ENCODE data around the gene FGF8.

FGF8 gene

GRCh38 chr10:101807158-101807557 lies 31.2 kb upstream of the FGF8 start:
- Histone ChIP-seq H3K27ac (ENCODE audit: low read depth, low read length) (no peak overlapping the region), H3K9me3 (ENCODE audit: control insufficient read depth, insufficient read depth, low read length) (no peaks in the 10 kb centered on the region), H3K79me2 (ENCODE audit: control insufficient read depth, low read length) (peaks cover 50% of the 10 kb centered on the region), H4K20me1 (ENCODE audit: control insufficient read depth, insufficient read depth, low read depth, low read length) (peaks cover under 1% of the 10 kb centered on the region; the same call in 1 of the 2 replicates), H3K4me2 (ENCODE audit: low read length) (no peak overlapping the region), H3K27me3 (ENCODE audit: control insufficient read depth, low read length) (no peaks in the 10 kb centered on the region), H3K4me1 (ENCODE audit: control insufficient read depth, low read length) (no peaks in the 10 kb centered on the region), H3K36me3 (ENCODE audit: control insufficient read depth, low read length) (peaks cover 85% of the 10 kb centered on the region), H3K9me2 (replicated peaks; ENCODE audit: control insufficient read depth, low read length) (no peaks in the 10 kb centered on the region), H3F3A (ENCODE audit: control insufficient read depth, insufficient read depth) (peaks cover 8% of the 10 kb centered on the region), H3K4me3 (ENCODE audit: low read length) (no peak overlapping the region)
- TF ChIP-seq CTCF (IDR thresholded peaks at IDR 0.05; ENCODE audit: low read depth, low read length, poor library complexity, severe bottlenecking) (no peak), EZH2phosphoT487 (IDR thresholded peaks at IDR 0.05; ENCODE audit: borderline replicate concordance, low read length) (no peak)

DNA sequence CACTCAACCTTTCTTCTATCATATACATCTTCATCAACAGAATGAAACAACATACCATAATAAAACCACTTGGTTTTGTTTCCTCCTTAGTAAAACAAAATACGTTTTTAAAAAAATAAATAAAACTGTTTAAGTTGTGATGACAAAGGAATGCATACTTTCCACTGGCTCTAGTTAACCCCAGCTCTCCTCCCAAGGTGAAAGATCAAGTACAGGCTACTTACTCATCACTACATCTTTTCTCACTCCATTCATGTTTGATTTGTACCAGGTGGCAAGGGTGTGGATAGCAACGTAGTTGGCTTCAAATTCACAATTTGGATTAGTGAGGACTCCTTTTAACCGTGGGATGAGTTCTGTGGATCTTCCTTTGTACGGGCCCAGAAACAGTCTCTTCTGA lies 27.6 kb upstream of the FGF8 start:
- Histone ChIP-seq H3K27ac (ENCODE audit: low read depth, low read length) (no peak overlapping the region), H4K20me1 (ENCODE audit: control insufficient read depth, insufficient read depth, low read depth, low read length) (no peaks in the 10 kb centered on the region), H3K36me3 (ENCODE audit: control insufficient read depth, low read length) (peaks cover 88% of the 10 kb centered on the region), H3K4me1 (ENCODE audit: control insufficient read depth, low read length) (no peaks in the 10 kb centered on the region), H3K9me3 (ENCODE audit: control insufficient read depth, insufficient read depth, low read length) (no peaks in the 10 kb centered on the region), H3K79me2 (ENCODE audit: control insufficient read depth, low read length) (peaks cover 41% of the 10 kb centered on the region), H3F3A (ENCODE audit: control insufficient read depth, insufficient read depth) (peaks cover 8% of the 10 kb centered on the region), H3K4me2 (ENCODE audit: low read length) (no peak overlapping the region), H3K4me3 (ENCODE audit: low read length) (no peak overlapping the region), H3K9me2 (replicated peaks; ENCODE audit: control insufficient read depth, low read length) (no peaks in the 10 kb centered on the region), H3K27me3 (ENCODE audit: control insufficient read depth, low read length) (no peaks in the 10 kb centered on the region)
- TF ChIP-seq EZH2phosphoT487 (IDR thresholded peaks at IDR 0.05; ENCODE audit: borderline replicate concordance, low read length), result no peak

DNA sequence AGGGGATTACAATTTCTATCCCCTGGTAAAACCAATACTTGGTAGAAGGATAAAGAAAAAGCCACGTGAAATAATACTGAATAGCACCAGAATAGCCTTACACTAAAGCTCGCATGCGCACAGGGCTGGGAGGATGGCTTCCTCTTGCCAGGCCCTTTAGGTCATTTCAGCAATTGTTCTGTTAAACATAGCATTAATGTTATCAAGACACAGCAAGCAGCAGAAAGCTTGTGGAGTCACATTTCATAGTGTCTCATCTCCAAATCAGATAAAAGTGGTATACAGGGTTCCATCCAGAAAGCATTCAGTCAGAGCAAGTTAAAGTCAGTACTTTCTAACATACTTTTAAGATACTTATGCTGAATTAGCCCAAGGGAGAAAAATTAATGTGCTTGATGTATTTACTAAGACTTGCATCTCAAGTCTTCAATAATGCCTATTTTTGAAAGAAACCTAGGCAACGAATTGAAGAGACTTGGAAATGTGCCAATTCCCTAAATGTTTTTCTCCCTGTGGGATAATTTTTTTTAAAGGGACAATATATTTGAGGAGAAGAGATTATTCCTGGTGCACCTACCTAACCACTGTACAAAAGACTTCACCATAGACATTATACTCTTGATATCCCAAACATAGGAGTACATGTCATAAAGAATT lies 21.6 kb upstream of the FGF8 start:
- Histone ChIP-seq H3K4me1 (ENCODE audit: control insufficient read depth, low read length) (no peaks in the 10 kb centered on the region), H3K36me3 (ENCODE audit: control insufficient read depth, low read length) (peaks cover 94% of the 10 kb centered on the region), H3K4me2 (ENCODE audit: low read length) (no peak overlapping the region), H3F3A (ENCODE audit: control insufficient read depth, insufficient read depth) (peaks cover 4% of the 10 kb centered on the region; the same call in 1 of the 2 replicates), H3K9me3 (ENCODE audit: control insufficient read depth, insufficient read depth, low read length) (no peaks in the 10 kb centered on the region), H3K27ac (ENCODE audit: low read depth, low read length) (no peak overlapping the region), H4K20me1 (ENCODE audit: control insufficient read depth, insufficient read depth, low read depth, low read length) (peaks cover 3% of the 10 kb centered on the region; the same call in 1 of the 2 replicates), H3K79me2 (ENCODE audit: control insufficient read depth, low read length) (peaks cover 43% of the 10 kb centered on the region), H3K9me2 (replicated peaks; ENCODE audit: control insufficient read depth, low read length) (no peaks in the 10 kb centered on the region), H3K4me3 (ENCODE audit: low read length) (no peak overlapping the region), H3K27me3 (ENCODE audit: control insufficient read depth, low read length) (no peaks in the 10 kb centered on the region)
- no peak for TF ChIP-seq CTCF (IDR thresholded peaks at IDR 0.05; ENCODE audit: low read depth, low read length, poor library complexity, severe bottlenecking)
- no peak for TF ChIP-seq EZH2phosphoT487 (IDR thresholded peaks at IDR 0.05; ENCODE audit: borderline replicate concordance, low read length)

DNA sequence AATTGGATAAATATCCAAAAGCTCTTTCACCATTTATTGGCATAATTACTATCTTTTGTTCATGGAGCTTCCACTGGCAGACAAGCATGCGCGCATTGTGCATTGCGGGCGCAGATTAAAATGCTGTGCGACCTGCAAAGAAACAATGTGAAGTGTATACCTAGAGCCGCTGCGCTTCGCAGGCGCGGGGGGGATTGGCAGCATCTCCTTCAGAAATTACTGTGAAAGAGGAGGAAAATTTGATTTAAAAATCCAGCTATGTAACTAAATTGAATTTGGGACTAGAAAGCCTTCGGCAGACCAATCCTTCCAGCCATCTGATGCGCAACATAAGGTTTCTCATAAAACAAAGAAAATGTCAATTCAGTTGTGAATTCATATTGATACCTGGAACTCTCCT lies 17.6 kb upstream of the FGF8 start:
- no peaks in the 10 kb centered on the region for H3K9me2 ChIP-seq (replicated peaks; ENCODE audit: control insufficient read depth, low read length)
- H4K20me1 ChIP-seq (ENCODE audit: control insufficient read depth, insufficient read depth, low read depth, low read length), result peaks cover 3% of the 10 kb centered on the region; the same call in 1 of the 2 replicates
- H3K36me3 ChIP-seq (ENCODE audit: control insufficient read depth, low read length), result peaks cover 81% of the 10 kb centered on the region
- no peaks in the 10 kb centered on the region for H3K4me1 ChIP-seq (ENCODE audit: control insufficient read depth, low read length)
- H3K27ac ChIP-seq (ENCODE audit: low read depth, low read length), result no peak overlapping the region
- H3K4me3 ChIP-seq (ENCODE audit: low read length), result no peak overlapping the region
- H3K27me3 ChIP-seq (ENCODE audit: control insufficient read depth, low read length), result no peaks in the 10 kb centered on the region
- H3F3A ChIP-seq (ENCODE audit: control insufficient read depth, insufficient read depth), result peaks cover 4% of the 10 kb centered on the region
- TF ChIP-seq EZH2phosphoT487 (IDR thresholded peaks at IDR 0.05; ENCODE audit: borderline replicate concordance, low read length) (no peak), CTCF (IDR thresholded peaks at IDR 0.05; ENCODE audit: low read depth, low read length, poor library complexity, severe bottlenecking) (no peak)
- H3K79me2 ChIP-seq (ENCODE audit: control insufficient read depth, low read length), result peaks cover 20% of the 10 kb centered on the region
- no peak overlapping the region for H3K4me2 ChIP-seq (ENCODE audit: low read length)
- no peaks in the 10 kb centered on the region for H3K9me3 ChIP-seq (ENCODE audit: control insufficient read depth, insufficient read depth, low read length)
